ENCODE results near the gene SLC25A23. TPM values are rescaled to one million over a fixed set of nuclear protein-coding genes. Genes with fewer than 3 reads are reported as not detected.

SLC25A23 gene
- total RNA-seq, 1 experiment from 2014 or later, result 73.5 TPM

- Histone ChIP-seq H3K4me1 (peaks cover 20% of the 10 kb centered on the region), H3K4me3 (ENCODE audit: low read depth, low read length) (peak overlapping the region; percentile 23), H3K27me3 (replicated peaks; ENCODE audit: control insufficient read depth, insufficient read depth, low read length) (no peaks in the 10 kb centered on the region), H3K36me3 (ENCODE audit: control insufficient read depth, insufficient read depth, low read length) (peaks cover 2% of the 10 kb centered on the region), H3K9me3 (no peaks in the 10 kb centered on the region)
- H3K9me3 Mint-ChIP-seq (ENCODE audit: unreplicated experiment), result no peaks in the 10 kb centered on the region
- H3K4me3 Mint-ChIP-seq (ENCODE audit: unreplicated experiment), result peak overlapping the region; percentile 77
- no TSS peak for BruUV-seq (replicated peaks)
- CTCF ChIA-PET, result interaction anchor here (0.5 to 2.0 kb wide), 12 partner anchors 12 to 1476 kb away, joined by 3 to 6 read pairs (median 3); partner anchors contain the start of genes ALKBH7 and SLC25A23
- H3K27ac Mint-ChIP-seq (ENCODE audit: unreplicated experiment), result peak overlapping the region; percentile 95
- peaks cover 49% of the 10 kb centered on the region for H3K36me3 Mint-ChIP-seq (ENCODE audit: insufficient read depth, unreplicated experiment)
- peaks cover 6% of the 10 kb centered on the region for H3K4me1 Mint-ChIP-seq (ENCODE audit: low read depth, unreplicated experiment)
- no peaks in the 10 kb centered on the region for H3K27me3 Mint-ChIP-seq (ENCODE audit: insufficient read depth, unreplicated experiment)
- DNase-seq, result peak; percentile 99 to 100
- no peak for TF ChIP-seq CTCF (IDR thresholded peaks at IDR 0.05; ENCODE audit: insufficient read depth in 1 of 2, low read depth in 1 of 2, low read length in 1 of 2, severe bottlenecking in 1 of 2, unreplicated experiment in 1 of 2)
- intact Hi-C loops (cut with micrococcal nuclease; ENCODE audit: unreplicated experiment), result loop anchor here (1.0 to 10.0 kb wide), 4 partner anchors 40 to 448 kb away; partner anchors contain the start of genes ALKBH7, CRB3, MLLT1 and RANBP3
- POLR2A ChIA-PET, result interaction anchor here (0.5 to 2.0 kb wide), 7 partner anchors 11 to 64 kb away, joined by 3 to 27 read pairs (median 9); partner anchors contain the start of genes ALKBH7, CLPP and SLC25A23
These were observed 34.5 kb downstream of the SLC25A23 start for GRCh38 chr19:6424939-6425731.

GRCh38 chr19:6424195-6424938 lies 35.2 kb downstream of the SLC25A23 start, which contains the start of gene KHSRP:
Gene KHSRP, minus strand, starts transcription at chr19:6424811. Its CDS starts 110 bp downstream, at chr19:6424701.
- Mint-ChIP-seq H3K27me3 (ENCODE audit: insufficient read depth, unreplicated experiment) (no peaks in the 10 kb centered on the region), H3K4me3 (ENCODE audit: unreplicated experiment) (peak within 1 kb of the TSS; percentile 96), H3K9me3 (ENCODE audit: unreplicated experiment) (no peaks in the 10 kb centered on the region), H3K27ac (ENCODE audit: unreplicated experiment) (peak within 1 kb of the TSS; percentile 95), H3K4me1 (ENCODE audit: low read depth, unreplicated experiment) (peaks cover 6% of the 10 kb centered on the region), H3K36me3 (ENCODE audit: insufficient read depth, unreplicated experiment) (peaks cover 52% of the 10 kb centered on the region)
- ChIA-PET CTCF (interaction anchor here (0.6 to 2.0 kb wide), 8 partner anchors 13 to 1475 kb away, joined by 3 to 6 read pairs (median 4); partner anchors contain the start of genes ALKBH7 and SLC25A23), POLR2A (interaction anchor here (0.5 to 2.0 kb wide), 7 partner anchors 12 to 63 kb away, joined by 3 to 27 read pairs (median 9); partner anchors contain the start of genes ALKBH7, CLPP and SLC25A23)
- TF ChIP-seq CTCF (IDR thresholded peaks at IDR 0.05; ENCODE audit: insufficient read depth in 1 of 2, low read depth in 1 of 2, low read length in 1 of 2, severe bottlenecking in 1 of 2, unreplicated experiment in 1 of 2), result no peak
- BruUV-seq (replicated peaks), result no TSS peak
- DNase-seq, result peak in 1 of 2 experiments; percentile 36
- Histone ChIP-seq H3K36me3 (ENCODE audit: control insufficient read depth, insufficient read depth, low read length) (peaks cover 2% of the 10 kb centered on the region), H3K4me3 (ENCODE audit: low read depth, low read length) (peak within 1 kb of the TSS; percentile 92), H3K4me1 (peaks cover 20% of the 10 kb centered on the region), H3K27me3 (replicated peaks; ENCODE audit: control insufficient read depth, insufficient read depth, low read length) (no peaks in the 10 kb centered on the region), H3K9me3 (no peaks in the 10 kb centered on the region)
- intact Hi-C loops (cut with micrococcal nuclease; ENCODE audit: unreplicated experiment), result loop anchor here (2.0 to 10.0 kb wide), 2 partner anchors 40 to 150 kb away; partner anchors contain the start of genes CRB3 and MLLT1

All from Caco-2 (cell line).